ENCODE data around the gene LRRC23. TPM values are rescaled to one million over a fixed set of nuclear protein-coding genes. Genes with fewer than 3 reads are reported as not detected.

Gene LRRC23
- total and polyA plus RNA-seq, 2 donors (not counting 1 experiment from before 2014, with no cell fraction given) = 5.6 to 9.6 TPM

DNA sequence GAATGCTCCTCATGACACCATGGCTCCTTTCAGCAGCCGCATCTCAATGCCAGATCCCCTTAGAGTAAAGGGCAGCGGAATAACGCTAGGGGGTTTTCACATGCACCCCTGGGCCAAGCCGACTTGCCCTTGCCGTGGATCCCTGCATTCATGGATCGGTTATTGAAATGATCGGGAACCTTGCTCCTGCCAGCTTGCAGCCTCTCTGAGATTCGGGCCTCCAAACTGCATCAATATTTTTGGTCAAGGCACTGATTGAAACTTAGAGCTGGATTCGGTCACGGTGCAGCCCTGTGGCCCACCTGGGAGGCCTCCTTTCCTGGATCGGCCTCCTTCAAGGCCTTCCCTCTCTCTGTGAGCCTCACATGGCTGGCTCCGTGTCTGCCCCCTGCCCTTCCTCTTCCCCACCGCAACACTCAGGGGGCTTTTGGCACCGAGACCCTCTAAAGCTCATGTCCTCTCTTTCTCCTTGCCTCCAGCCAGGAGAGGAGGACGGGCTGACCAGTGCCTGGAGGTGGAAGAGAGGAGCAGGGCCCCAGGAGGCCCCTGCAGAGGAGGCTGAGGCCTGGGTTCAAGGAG, 48.3 kb downstream of the LRRC23 start:
- TF ChIP-seq EZH2 (IDR thresholded peaks at IDR 0.05; ENCODE audit: low read length, missing control alignments) = no peak
- TF ChIP-seq, protein P1, sequence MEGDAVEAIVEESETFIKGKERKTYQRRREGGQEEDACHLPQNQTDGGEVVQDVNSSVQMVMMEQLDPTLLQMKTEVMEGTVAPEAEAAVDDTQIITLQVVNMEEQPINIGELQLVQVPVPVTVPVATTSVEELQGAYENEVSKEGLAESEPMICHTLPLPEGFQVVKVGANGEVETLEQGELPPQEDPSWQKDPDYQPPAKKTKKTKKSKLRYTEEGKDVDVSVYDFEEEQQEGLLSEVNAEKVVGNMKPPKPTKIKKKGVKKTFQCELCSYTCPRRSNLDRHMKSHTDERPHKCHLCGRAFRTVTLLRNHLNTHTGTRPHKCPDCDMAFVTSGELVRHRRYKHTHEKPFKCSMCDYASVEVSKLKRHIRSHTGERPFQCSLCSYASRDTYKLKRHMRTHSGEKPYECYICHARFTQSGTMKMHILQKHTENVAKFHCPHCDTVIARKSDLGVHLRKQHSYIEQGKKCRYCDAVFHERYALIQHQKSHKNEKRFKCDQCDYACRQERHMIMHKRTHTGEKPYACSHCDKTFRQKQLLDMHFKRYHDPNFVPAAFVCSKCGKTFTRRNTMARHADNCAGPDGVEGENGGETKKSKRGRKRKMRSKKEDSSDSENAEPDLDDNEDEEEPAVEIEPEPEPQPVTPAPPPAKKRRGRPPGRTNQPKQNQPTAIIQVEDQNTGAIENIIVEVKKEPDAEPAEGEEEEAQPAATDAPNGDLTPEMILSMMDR (conservative IDR thresholded peaks at IDR 0.05 in 1 of 2, IDR thresholded peaks at IDR 0.05 in 1 of 2; ENCODE audit: low read depth in 1 of 2, low read length in 2 of 2) = no peak
- no peak for DNase-seq (ENCODE audit: low read depth in 2 of 2)
- no peaks in the 10 kb centered on the region for H3K4me1 ChIP-seq (ENCODE audit: control insufficient read depth, extremely low read depth, insufficient read depth, low read length)
- H3K36me3 ChIP-seq (ENCODE audit: control insufficient read depth, insufficient read depth, low read length) = no peaks in the 10 kb centered on the region
- H4K20me1 ChIP-seq (ENCODE audit: control insufficient read depth, extremely low read depth, insufficient read depth, low read length) = no peaks in the 10 kb centered on the region
- no peak overlapping the region for H3K27ac ChIP-seq (ENCODE audit: insufficient read depth, low read length)
- no peaks in the 10 kb centered on the region for H3K9me3 ChIP-seq (ENCODE audit: control insufficient read depth, insufficient read depth, low read depth, low read length)
- H3K9ac ChIP-seq (ENCODE audit: insufficient read depth, low read length) = no peak overlapping the region
- no peak overlapping the region for H3K4me2 ChIP-seq (ENCODE audit: extremely low read depth, insufficient read depth, low read length)
- H3K4me3 ChIP-seq (replicated peaks in 1 of 4; ENCODE audit: control extremely low read depth in 1 of 4, insufficient read depth in 1 of 4, low read depth in 3 of 4, low read length in 4 of 4) = no peak overlapping the region
- H3K27me3 ChIP-seq (ENCODE audit: control insufficient read depth, insufficient read depth, low read length) = no peaks in the 10 kb centered on the region
- H3K79me2 ChIP-seq (ENCODE audit: control insufficient read depth, insufficient read depth, low read length) = no peaks in the 10 kb centered on the region
- H2AFZ ChIP-seq (ENCODE audit: low read length) = no peak overlapping the region

DNA sequence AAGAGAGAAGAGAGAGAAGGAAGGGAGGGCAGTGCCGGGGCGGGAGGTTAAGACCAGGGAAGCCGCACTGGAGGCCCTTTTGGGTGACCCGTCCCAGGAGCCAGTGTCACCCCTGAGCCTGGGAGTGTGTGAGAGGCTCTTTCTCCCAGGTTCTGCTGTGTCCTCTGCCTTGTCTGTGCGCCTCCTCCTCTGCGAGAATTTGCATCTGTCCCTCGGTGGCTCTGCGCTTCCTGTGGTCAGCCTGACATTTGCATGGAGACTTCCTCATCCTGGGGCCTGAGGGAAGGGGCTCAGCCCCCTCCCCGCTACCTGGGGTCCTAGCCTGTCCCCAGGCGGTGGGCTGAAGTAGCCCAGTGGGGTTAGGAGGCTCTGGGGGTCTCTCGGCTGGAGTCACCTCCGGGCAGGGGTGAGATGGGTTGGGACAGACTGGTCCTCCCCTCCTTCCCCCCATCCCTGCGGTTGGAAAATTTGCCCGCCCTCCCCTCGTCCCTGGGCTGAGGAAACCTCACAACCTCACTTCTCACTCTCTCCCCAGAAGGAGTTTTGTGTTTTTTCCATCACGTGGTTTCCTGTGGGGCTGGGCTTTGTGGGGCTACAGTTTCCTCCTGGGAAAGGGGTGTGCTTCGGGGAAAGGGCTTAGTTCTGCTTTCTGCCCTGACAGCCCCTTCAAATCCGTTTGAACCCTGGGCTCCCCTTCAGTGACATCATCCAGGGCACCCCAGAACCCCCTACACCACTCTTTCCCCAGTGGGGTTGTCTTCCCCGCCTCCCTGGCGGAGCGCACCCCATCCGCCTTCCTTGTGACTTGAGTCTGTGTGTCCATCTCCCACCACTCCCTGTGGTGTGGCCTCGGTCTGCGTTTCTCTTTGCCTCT, 49.1 kb downstream of the LRRC23 start:
- Histone ChIP-seq H2AFZ (ENCODE audit: low read length) (no peak overlapping the region), H3K4me3 (replicated peaks in 1 of 4; ENCODE audit: control extremely low read depth in 1 of 4, insufficient read depth in 1 of 4, low read depth in 3 of 4, low read length in 4 of 4) (no peak overlapping the region), H3K79me2 (ENCODE audit: control insufficient read depth, insufficient read depth, low read length) (no peaks in the 10 kb centered on the region), H3K9me3 (ENCODE audit: control insufficient read depth, insufficient read depth, low read depth, low read length) (no peaks in the 10 kb centered on the region), H3K27ac (ENCODE audit: insufficient read depth, low read length) (no peak overlapping the region), H3K4me2 (ENCODE audit: extremely low read depth, insufficient read depth, low read length) (no peak overlapping the region), H4K20me1 (ENCODE audit: control insufficient read depth, extremely low read depth, insufficient read depth, low read length) (no peaks in the 10 kb centered on the region), H3K36me3 (ENCODE audit: control insufficient read depth, insufficient read depth, low read length) (no peaks in the 10 kb centered on the region), H3K9ac (ENCODE audit: insufficient read depth, low read length) (no peak overlapping the region), H3K4me1 (ENCODE audit: control insufficient read depth, extremely low read depth, insufficient read depth, low read length) (no peaks in the 10 kb centered on the region), H3K27me3 (ENCODE audit: control insufficient read depth, insufficient read depth, low read length) (no peaks in the 10 kb centered on the region)
- TF ChIP-seq, protein P1 (conservative IDR thresholded peaks at IDR 0.05 in 1 of 2, IDR thresholded peaks at IDR 0.05 in 1 of 2; ENCODE audit: low read depth in 1 of 2, low read length in 2 of 2) = no peak
- TF ChIP-seq EZH2 (IDR thresholded peaks at IDR 0.05; ENCODE audit: low read length, missing control alignments) = no peak
- DNase-seq (ENCODE audit: low read depth in 2 of 2) = peak in 1 of 2 donors; percentile 36

DNA sequence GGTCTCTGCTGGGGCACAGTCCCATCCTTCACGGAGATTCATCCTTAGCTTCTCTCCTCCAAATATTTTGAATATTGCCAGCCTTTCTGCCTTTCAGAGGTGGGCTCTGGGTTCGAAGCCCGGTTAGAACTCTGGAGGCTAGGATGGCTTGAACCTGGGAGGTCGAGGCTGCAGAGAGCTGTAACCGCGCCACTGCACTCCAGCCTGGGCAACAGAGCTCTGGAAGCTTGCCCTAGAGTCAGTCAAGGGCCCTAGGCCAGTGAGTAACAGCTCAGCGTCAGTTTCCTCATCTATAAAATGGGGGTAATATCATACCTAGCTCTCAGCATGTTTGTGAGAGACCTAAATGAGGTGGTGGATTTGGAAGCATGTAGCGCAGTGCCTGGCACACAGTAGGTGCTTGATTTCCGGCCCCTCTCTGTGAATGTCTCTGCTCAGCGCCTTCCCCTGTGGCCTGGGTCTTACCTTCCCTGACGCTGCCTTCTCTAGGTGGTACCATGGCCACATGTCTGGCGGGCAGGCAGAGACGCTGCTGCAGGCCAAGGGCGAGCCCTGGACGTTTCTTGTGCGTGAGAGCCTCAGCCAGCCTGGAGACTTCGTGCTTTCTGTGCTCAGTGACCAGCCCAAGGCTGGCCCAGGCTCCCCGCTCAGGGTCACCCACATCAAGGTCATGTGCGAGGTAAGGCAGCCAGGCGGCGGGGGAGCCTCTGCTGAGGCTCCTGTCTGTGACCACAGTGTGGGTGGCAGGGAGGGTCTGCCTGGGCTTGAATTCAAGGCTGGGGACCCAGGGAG, 49.9 kb downstream of the LRRC23 start:
- Histone ChIP-seq H3K9me3 (ENCODE audit: control insufficient read depth, insufficient read depth, low read depth, low read length) (no peaks in the 10 kb centered on the region), H3K4me1 (ENCODE audit: control insufficient read depth, extremely low read depth, insufficient read depth, low read length) (no peaks in the 10 kb centered on the region), H2AFZ (ENCODE audit: low read length) (no peak overlapping the region), H3K27me3 (ENCODE audit: control insufficient read depth, insufficient read depth, low read length) (no peaks in the 10 kb centered on the region), H3K36me3 (ENCODE audit: control insufficient read depth, insufficient read depth, low read length) (no peaks in the 10 kb centered on the region), H4K20me1 (ENCODE audit: control insufficient read depth, extremely low read depth, insufficient read depth, low read length) (no peaks in the 10 kb centered on the region), H3K27ac (ENCODE audit: insufficient read depth, low read length) (no peak overlapping the region), H3K79me2 (ENCODE audit: control insufficient read depth, insufficient read depth, low read length) (no peaks in the 10 kb centered on the region), H3K4me3 (replicated peaks in 1 of 4; ENCODE audit: control extremely low read depth in 1 of 4, insufficient read depth in 1 of 4, low read depth in 3 of 4, low read length in 4 of 4) (no peak overlapping the region), H3K4me2 (ENCODE audit: extremely low read depth, insufficient read depth, low read length) (no peak overlapping the region), H3K9ac (ENCODE audit: insufficient read depth, low read length) (no peak overlapping the region)
- DNase-seq (ENCODE audit: low read depth in 2 of 2) = no peak
- TF ChIP-seq, protein P1 (conservative IDR thresholded peaks at IDR 0.05 in 1 of 2, IDR thresholded peaks at IDR 0.05 in 1 of 2; ENCODE audit: low read depth in 1 of 2, low read length in 2 of 2) = no peak
- TF ChIP-seq EZH2 (IDR thresholded peaks at IDR 0.05; ENCODE audit: low read length, missing control alignments) = no peak

Data from fibroblast of lung (primary cell).